Right ventricle myocardium superior (tissue), 1 donor: ENCODE data around the gene PLA2G7. TPM values are rescaled to one million over a fixed set of nuclear protein-coding genes. Genes with fewer than 3 reads are reported as not detected.

Source experiments
- total RNA-seq: library from RNA; stranded (reverse); fragmentation: NEBNext Ultra II Directional; extraction: Animal tissue kit (Norgen Biotek cat#: 25700); gene quantifications from one replicate; pipeline ENCODE4 v1.2.1, GENCODE V29; 2021
- donor health status: DM: no; HTN: yes; CAD: no; lungs with severe emphysema.

The PLA2G7 gene
- total RNA-seq, 1 donor from 2014 or later, result 0.27 TPM

Other genes starting within 250 kb of the PLA2G7 start
- 258 TPM for gene RCAN2, start 243.9 kb downstream of the PLA2G7 start, total RNA-seq
- 4.7 TPM for gene CYP39A1, start 82.6 kb downstream of the PLA2G7 start, total RNA-seq
- gene SLC25A27, start 82.4 kb downstream of the PLA2G7 start, total RNA-seq, result 11.7 TPM
- gene TDRD6, start 47.5 kb downstream of the PLA2G7 start, total RNA-seq, result 0.32 TPM
- gene ANKRD66, start 11.6 kb upstream of the PLA2G7 start, total RNA-seq, result not detected
- gene MEP1A, start 58.0 kb upstream of the PLA2G7 start, total RNA-seq, result not detected
- 41.1 TPM for gene ADGRF5, start 186.6 kb upstream of the PLA2G7 start, total RNA-seq